ENCODE results near the gene CDC27.
A peak's percentile ranks its signal among the peaks of the same experiment; 100 is the strongest.
"Not testable (repeated sequence)": the region's sequence is repeated elsewhere in the genome, so short reads cannot be mapped to it uniquely, and the experiment has no call there.

The CDC27 gene

DNA sequence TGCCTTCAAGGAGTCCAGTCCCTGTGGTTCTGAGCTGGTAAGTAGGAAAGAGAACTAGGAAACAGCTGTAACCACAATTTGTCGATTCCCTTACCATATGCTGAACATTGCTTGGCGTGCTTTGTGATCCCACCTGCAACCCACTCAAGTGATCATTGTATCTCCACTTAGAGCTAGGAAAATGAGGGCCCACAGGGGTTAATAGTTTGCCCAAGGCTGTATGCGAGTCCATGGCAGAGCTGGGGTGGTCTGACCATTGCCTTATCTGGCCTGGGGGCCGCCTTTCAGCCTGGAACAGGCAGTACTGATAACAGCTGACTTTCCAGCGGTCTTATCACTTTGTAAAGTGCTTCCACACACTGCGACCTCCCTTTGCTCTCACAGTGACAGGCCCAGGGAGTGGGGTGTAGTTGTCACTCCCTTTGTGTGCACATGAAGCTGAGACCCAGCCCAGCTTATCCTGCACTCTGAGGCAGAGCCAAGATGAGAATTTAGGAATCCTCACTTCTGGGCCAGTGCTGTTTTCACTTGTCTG, 29.9 kb upstream of the CDC27 start:
- DNase-seq, result peak; percentile 35

DNA sequence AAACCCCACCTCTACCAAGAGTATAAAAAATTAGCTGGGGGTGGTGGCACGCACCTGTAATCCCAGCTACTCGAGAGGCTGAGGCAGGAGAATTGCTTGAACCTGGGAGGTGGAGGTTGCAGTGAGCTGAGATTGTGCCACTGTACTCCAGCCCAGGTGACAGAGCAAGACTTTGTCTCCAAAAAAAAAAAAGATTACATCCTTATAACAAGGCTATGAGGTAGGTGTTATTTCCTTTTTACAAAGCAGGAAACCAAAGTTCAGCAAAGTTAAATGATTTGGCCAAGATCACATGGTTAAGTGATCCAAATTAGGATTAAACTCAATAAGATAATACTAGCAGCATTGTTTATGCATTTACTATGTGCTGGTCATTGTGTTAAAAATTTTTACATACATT, 28.2 kb upstream of the CDC27 start:
- DNase-seq, result not testable (repeated sequence)

DNA sequence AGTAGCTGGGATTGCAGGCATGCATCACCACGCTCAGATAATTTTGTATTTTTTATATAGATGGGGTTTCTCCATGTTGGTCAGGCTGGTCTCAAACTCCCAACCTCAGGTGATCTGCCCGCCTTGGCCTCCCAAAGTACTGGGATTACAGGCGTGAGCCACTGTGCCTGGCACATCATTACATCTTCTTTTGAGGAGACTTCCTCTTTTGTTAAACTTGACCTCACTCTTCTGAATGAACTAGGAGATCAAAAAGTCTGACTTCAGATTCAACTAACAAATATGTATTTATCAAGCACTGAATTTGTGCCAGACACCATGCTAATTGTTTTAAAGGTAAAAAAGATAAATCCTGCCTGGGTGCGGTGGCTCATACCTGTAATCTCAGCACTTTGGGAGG, 27.7 kb upstream of the CDC27 start:
- peak; percentile 11 for DNase-seq

DNA sequence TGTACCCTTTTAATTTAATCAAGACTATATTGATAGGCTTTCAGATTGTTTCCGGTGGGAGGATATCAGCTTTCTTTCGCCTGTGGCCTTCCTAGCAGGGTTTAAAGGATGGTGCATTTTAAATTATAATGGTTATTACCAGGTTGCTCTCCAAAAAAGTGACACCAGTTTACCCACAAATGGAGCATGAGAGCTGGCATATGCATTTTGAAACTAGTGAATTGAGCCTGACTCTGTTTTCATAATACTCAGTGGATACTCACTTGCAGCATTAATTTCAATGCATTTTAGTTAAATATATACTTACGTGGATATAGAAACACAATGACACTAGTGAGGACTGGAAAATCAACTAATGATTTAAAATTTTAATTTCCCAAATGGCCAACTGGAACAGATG, 25.8 kb upstream of the CDC27 start:
- no peak for DNase-seq

DNA sequence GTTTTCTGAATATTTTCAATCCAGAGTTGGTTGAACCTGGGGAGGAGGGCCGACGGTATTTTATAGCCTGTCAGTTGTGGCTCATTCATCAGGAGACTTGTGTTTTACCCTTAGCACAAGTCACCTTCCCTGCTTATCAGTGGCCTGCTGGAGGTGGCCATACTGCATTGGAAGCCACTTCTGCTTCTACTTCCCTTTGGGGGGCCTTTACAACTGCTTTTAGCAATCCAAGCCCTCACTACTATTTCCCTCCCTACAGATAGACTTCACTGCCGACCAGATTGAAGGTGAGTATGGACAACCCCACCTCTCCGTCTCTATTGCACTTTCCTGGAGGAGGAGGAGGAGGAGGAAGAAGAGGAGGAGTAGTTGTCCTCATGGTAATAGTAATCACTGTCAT, 24.4 kb upstream of the CDC27 start:
- DNase-seq, result no peak

DNA sequence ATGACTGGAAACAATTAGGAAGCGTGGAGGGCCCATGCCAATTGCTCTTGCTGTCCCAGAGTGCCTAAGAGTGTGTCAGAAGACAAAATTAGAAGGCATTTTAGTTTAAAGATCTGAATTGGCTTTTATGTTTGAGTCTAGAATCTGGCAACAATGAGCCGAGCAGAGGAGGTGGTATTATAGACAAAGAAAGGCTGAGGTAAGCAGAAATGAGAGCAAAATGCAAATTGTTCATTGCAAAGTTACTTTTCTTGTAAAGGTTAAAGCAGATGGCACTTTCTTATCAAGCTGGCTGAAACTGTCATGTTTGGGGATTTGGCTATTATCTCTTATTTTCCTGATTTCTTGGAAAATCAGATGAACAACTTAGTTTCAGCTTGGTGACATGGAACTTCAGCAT, 23.4 kb upstream of the CDC27 start:
- DNase-seq, result no peak

DNA sequence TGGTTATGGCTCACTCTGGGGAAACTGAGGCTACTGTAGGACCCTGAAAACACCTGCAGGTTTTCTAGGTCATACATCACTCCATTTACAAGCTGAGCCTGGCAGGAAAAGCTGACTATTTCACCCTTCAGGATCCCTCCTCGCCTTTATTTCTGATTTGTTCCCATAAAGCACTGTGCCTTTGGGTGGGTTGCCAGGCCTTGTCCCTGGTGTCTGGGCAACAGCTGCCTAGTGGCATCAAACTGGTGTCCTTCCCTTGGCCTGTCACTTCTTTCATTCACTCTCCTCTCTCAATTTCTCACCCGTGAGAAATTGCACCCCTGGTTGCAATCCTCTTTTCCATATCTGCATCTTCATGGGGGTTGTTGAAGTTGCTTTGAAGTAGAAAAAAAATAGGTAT, 21.7 kb upstream of the CDC27 start:
- no peak for DNase-seq

DNA sequence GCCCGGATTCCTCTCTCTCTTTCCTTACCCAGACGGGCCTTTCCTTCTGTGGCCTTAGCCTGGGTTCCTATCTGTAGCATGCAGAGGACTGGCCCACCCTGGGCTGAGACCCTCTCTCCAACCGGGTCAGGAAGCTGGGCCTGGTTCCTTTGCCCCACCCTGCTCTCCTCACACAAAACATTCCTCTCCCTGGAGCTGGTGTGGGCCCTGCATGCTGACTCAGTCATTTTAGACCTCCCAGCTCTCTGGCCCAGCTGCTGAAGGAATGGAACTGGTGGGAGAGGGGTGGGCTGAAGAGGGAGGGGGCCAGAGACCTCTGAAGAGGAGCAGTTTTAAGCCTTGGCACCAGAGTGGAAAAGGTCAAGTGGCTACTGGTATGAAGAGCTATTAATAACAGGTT, 21.0 kb upstream of the CDC27 start:
- DNase-seq, result no peak

DNA sequence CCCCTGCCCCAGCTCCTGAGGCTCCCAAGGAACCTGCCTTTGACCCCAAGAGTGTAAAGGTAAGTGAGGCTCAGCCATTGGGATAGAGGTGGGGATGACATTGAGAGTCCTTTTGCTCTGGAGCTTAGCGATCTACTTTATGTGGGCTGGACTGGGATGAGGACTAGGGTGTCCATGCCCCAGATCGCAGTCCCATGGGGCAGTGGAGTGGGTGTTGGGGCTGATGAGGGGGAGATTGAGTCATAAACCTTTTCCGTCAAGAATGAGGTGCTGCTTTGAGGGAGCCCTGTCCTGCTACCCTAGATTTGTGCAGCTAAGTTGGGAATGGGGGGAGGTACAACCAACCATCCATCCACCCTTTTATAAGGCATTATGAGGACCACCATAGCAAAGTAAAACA, 20.4 kb upstream of the CDC27 start:
- DNase-seq, result no peak

DNA sequence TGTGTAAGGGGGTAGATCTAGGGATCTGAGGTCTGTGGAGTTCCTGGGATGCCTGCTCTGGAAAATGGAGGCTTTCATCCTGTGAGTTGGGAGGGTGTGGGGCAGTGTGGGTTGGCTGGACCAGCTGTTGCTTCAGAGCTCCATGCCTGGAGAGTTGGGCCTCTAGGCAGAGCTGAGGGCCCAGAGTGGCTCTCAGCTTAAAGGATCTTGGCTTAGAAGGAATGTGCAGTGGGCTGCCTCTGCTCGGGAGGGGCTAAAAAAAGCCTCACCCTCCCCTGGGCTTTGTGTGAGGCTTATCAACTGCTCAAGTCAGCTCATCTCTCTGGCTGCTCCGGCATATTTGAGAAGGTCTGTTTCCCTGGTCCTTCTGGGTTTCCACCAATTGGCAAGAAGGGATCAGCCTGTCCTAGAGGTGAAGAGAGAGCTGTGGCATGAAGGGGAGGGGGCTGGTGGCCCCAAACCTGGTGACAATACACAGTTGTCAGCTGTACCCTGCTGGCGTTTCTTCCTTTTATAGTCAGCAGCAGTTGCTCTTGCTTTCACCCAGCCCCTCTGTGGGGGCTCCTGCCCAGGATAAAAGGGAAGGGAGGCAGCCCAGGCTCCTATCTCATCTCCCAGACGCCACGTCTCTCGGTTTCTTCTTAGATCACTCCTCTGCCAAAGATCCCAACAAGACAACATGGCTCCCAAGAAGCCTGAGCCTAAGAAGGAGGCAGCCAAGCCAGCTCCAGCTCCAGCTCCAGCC, 19.8 kb upstream of the CDC27 start, which contains the start of gene MYL4:
Gene MYL4, plus strand, starts transcription at position 605 of the 745 bp plus-strand sequence. Its CDS starts 75 bp downstream, at position 680.
- no peak for DNase-seq

DNA sequence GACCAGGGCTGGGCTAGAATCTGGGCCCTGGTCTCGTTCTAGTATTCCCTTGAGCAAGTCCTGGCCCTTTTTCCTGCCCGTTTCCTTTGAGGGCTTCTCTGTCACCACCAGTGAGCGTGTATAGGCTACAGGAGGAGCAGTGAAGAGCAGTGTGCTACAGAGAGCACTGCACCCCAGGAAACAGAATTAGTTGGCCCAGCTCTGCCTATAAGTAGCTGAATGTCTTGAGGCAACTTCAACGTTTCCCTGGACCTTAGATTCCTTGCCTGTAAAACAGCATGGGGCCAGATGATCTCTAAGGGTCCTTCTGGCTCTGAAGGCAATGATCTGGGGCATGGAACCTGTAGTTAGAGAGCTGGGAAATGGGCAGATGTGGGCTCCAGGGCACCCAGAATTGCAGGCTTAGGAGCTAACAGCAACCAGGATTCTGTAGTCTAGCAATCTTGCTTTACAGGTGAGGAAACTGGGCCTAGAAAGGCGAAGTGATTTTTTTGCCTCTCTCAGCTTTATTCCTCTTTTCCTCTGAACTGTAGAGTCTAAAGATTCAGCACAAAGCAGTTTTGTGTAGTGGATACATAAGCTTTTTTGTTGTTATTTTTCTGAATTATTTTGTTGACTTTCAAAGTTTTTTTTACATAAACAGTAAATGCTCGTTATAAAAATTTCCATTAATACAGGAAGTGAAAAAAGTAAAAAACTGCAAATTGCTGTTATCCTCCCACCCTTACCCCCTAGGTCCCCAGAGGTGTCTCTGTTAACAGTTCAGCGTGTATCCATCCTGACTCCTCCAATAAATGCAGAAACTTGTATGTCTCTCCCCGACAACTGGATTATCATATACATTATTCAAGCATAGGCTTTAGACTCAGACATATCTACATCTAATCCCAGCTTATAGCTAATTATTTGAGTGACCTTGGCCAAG, 18.3 kb upstream of the CDC27 start:
- no peak for DNase-seq

DNA sequence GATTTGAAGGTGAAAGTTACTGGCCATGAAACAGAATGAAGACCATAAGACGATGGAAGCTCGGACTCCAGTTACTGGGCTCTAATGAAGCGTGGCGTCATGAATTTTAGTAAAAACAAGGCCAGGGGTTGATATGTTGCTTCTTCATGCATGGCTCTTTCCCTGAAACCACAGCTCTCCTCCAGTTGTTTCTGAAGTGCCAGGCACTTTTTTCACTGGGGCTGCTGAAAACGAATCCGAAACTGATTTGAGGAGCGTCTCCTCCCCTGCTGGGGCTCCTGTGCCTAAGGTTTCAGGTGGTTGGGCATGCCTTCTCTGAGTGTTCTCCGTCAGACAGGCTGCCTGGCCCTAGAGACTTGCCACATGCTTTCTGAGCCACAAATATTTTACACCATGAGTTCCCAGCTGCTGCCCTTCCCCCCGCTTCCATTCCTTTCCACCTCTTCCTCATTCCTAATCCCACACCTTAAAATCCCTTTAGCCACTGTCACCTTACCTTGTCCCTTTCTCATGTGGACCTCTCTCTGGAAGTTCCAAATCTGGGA, 16.4 kb upstream of the CDC27 start:
- peak; percentile 40 for DNase-seq

DNA sequence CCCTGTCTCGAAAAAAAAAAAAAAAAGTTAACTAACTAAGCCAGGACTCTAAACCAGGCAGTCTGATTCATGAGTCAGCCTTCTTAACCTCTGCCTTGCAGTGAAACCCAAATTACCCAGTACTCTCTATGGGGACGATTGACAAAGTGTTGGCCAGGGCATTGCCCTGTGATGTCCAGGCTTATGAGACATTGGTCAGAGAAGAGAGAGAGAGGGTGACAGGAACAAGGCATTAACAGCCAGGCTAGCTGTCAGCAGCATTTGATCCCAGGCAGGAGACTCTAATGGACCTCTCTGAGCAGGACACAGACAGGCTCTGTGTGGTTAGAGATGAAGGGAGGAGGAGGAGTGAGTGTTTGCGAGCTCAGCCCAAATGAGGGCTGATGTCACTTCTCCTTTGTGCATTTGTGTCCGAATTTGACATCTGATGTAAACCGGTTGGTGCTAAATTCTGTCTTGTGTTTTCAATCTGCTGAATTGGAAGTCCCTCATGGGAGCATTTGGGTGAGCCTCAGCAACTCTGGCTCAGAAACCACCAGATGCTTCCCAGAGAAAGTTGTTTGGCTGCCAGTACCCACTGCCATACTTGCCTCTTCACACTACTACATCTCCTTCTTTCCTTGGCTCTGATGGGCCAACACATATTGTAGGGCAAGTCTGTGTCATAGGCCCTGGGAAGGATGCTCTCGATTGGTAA, 15.8 kb upstream of the CDC27 start:
- peak; percentile 81 for DNase-seq

DNA sequence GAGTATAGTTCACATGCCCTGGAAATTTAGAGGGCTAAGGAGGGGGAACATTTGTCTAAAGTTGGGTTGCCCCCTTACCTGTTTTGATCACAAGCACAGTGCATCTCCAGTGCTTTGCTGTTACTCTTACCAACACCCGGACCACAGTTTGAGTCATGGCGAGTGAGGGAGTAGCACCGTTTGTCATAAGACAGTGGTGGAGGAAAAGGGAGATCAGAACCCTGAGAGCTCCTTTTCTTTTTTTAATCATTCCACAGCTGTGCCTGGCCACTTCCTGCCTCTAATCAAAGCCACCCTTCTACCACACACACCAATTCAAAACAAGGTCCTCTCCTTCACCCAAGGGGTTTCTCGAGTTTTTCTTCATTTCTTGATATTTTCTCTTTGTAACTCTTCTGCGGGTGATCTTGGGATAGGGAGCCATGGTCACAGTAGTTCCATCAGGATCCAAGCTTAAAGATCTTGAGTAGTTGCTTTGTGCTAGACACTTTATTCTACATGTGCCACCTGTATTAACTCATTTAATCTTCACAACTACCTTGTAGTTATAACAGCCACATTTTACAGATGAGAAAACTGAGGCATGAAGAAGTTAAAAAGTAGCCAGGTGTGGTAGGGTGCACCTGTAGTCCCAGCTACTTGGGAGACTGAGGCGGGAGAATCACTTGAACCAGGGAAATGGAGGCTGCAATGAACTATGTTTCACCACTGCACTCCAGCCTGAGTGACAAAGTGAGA, 15.1 kb upstream of the CDC27 start:
- DNase-seq, result peak; percentile 74

DNA sequence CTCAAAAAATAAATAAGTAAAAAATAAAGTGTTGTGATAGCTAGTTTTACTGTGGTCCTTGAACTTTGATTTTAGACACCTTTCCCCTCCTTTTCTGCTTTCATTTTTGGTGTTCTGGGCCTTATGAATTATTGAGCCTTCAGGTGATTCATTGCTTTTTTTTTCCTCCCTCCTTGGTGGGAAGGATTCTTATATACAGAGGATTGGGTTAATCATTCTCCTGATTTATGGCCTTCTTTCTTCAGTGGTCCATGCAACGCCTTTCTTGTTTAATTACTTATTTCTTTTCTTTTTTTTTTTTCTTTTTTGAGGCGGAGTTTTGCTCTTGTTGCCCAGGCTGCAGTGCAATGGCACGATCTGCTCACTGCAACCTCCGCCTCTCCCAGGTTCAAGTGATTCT, 12.1 kb upstream of the CDC27 start:
- DNase-seq, result no peak

DNA sequence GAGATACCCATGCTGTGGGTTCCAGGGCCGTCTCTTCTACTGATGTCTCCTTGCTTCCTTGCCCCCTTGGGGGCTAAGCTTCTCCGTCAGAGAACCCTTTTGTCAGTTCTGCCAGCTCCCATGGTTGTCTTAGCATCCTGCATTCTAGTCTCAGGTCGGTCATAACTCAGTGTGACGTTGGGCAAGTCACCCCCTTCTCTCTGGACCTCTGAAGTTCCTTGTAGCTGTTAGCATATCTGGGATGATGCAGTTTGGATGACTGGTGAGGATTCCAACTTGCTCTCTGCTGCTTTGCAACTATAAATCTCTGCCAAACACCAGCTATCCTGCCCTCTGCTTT, 11.2 kb upstream of the CDC27 start:
- DNase-seq, result no peak

DNA sequence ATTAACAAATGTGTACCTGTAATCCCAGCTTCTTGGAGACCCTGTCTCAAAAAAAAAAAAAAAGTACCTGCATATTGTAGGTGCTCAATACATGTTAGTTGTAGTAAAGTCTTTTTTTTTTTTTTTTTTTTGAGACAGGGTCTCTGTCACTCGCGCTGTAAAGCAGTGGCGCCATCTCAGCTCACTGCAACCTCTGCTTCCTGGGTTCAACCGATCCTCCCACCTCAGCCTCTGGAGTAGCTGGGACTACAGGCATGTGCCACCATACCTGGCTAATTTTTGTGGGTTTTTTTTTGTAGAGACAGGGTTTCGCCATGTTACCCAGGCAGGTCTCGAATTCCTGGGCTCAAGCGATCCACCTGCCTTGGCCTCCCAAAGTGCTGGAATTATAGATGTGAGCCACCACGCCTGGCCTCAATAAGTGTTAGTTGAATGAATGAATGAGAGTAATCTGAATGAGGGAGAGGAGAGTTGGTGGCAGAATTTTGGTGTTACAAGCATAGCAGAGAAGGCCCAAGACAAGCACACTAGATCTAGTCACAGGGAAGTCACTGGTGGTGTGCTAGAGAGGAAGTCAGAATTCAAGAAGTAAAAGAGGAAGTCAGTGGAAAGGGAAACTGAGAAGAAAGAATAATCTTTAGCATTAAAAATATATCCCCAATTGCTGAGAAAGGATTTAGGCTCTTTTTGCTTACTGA, 10.7 kb upstream of the CDC27 start:
- peak; percentile 89 for DNase-seq

DNA sequence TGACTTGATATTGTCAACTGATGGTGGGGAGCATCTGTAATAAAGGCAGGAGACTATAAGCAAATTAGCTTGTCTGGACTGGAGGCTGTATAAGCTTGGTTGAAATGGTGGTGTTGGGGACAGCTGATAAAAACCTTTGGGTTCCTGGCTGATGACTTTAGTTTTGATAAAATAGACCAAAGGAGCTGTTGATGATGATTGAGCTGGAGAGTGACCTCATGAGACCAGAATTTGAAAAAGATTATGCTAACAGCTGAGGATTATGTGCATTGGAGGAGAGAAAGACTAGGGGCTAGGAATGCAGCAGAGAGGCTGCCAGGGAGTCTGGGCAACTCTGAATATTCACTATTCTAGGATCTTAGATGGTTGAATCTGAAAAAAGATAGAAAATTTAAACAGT, 8.7 kb upstream of the CDC27 start:
- no peak for DNase-seq

DNA sequence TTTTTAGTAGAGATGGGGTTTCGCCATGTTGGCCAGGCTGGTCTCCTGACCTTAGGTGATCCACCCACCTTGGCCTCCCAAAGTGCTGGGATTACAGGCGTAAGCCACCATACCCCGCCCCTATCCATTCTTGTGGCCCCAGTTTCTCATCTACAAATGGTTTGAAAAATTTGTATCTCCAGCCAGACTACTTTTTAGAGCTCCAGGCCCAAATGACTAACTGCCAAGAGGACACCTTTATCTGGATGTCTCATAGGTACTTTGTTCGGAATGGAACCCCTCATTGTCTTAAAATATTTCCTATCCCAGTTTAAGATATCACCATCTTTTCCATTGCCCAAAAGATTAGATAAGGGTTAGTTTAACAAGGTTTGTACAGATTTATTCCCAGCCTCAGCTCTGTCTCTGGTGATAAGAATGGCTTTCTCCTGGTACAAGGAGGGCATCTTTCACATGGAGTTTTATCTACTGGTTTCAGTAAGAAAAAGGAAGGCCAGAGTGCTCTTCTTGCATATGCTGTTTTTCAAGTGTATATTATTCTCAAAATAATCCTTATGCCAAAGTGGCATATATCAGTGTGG, 4.9 kb upstream of the CDC27 start:
- DNase-seq, result no peak

DNA sequence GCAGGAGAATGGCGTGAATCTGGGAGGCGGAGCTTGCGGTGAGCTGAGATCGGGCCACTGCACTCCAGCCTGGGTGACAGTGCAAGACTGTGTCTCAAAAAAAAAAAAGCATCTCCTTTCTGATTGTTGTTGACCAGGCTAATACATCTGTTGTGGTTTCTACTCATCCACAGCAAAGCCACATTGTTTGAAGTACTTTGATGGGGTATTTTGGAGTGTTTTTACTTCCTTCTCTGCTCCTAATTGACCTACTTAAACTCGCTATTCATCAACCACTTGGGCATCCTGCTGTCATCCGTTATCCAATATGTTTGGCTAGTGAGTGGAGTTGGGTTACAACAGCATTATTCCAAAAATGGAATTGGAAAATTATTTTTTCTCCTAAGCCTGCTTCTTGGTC, 3.5 kb upstream of the CDC27 start:
- peak; percentile 92 for DNase-seq

DNA sequence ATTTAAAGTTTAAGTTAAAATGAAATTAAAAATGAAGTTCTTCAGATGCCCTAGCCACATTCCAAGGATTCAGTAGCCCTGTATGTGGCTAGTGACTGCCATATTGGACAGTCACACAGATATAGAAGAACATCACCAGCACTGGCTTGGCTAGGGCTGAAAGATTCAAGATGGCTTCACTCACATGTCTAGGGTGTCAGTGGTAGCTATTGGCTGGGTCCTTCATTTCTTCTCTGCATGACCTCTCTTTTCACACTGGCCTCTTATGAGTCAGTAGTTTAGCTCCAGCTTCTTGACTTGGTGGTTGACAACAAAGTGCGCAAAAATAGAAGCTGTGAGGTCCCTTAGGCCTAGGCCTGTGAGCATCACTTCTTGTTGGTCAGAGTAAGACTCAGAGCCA, 1.7 kb upstream of the CDC27 start:
- DNase-seq, result no peak

Data from MV-4-11 (cell line).